DND-41 (cell line): ENCODE results near the gene BOD1.

Source experiments
- CTCF ChIP-seq: IDR thresholded peaks from 2 replicates; pipeline ENCODE4 v1.5.1; 2012; ENCODE audit warnings: borderline replicate concordance, low read length, moderate library complexity, mild to moderate bottlenecking; ENCODE audit not compliant: poor library complexity, severe bottlenecking; ENCODE audit errors: extremely low read depth
- EZH2 ChIP-seq: IDR thresholded peaks from 3 replicates; pipeline ENCODE4 v1.6.1; 2012; ENCODE audit warnings: borderline replicate concordance, low read depth, mild to moderate bottlenecking, moderate library complexity, low read length, inconsistent platforms; ENCODE audit not compliant: severe bottlenecking

DNA sequence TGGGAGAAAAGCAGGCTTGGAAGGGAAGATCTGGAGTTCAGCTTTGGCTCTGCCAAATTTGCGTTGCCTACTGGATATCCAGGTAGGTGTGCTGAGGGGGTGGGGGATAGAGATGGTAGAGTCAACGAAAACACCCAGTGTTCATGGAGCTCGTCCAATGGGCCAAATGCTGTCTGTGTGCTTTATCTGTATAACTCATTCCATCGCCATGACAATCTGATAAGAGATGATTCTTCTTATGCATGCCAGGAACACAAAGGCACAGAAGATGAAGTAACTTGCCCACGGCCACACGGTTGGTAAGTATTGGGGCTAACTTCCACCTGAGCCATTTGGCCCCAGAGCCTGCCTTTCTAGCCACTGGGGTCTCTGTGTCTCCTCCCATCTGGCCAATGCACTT lies 53.2 kb downstream of the BOD1 start:
- TF ChIP-seq CTCF, result no peak
- no peak for TF ChIP-seq EZH2
